Epithelial cell of proximal tubule (primary cell): ENCODE results near the gene CCSER2. TPM values are rescaled to one million over a fixed set of nuclear protein-coding genes. Genes with fewer than 3 reads are reported as not detected.

ENCODE experiments used
- DNase-seq: peaks from one replicate; pipeline ENCODE4 v3.0.0-alpha.2; 2011; ENCODE audit warnings: low read depth
- H3K4me3 ChIP-seq: 2 replicates; pipeline ENCODE4 v1.5.1; 2011; ENCODE audit warnings: low read depth, mild to moderate bottlenecking, low read length
- CTCF ChIP-seq: conservative IDR thresholded peaks from 2 replicates; pipeline ENCODE4 v1.5.1; 2012; ENCODE audit warnings: low read depth, mild to moderate bottlenecking, low read length
- total RNA-seq: library from RNA; depleted of rRNA; stranded (reverse); fragments of >200 nt; gene quantifications from 2 replicates; pipeline ENCODE4 v1.2.3, GENCODE V29; 2015

CCSER2 gene
- total RNA-seq, 1 donor from 2014 or later, result 8.8 TPM

- peak overlapping the region; percentile 59 for H3K4me3 ChIP-seq
- peak; percentile 81 for TF ChIP-seq CTCF
- no peak for DNase-seq
Observed at GRCh38 chr10:84540617-84541288, 212.4 kb downstream of the CCSER2 start.

- peak overlapping the region; percentile 59 for H3K4me3 ChIP-seq
- DNase-seq, result no peak
Observed at GRCh38 chr10:84541289-84541637, 212.9 kb downstream of the CCSER2 start.

GRCh38 chr10:84542522-84543490 lies 214.4 kb downstream of the CCSER2 start:
- H3K4me3 ChIP-seq, result no peak overlapping the region
- no peak for DNase-seq
- no peak for TF ChIP-seq CTCF

More at GRCh38 chr10:84541289-84541637, 212.9 kb downstream of the CCSER2 start:
- TF ChIP-seq CTCF, result peak; percentile 44

GRCh38 chr10:84543948-84544347 lies 215.6 kb downstream of the CCSER2 start:
- no peak overlapping the region for H3K4me3 ChIP-seq
- DNase-seq, result no peak
- no peak for TF ChIP-seq CTCF

GRCh38 chr10:84545651-84546050 lies 217.3 kb downstream of the CCSER2 start:
- TF ChIP-seq CTCF, result no peak
- H3K4me3 ChIP-seq, result no peak overlapping the region
- no peak for DNase-seq

- DNase-seq, result no peak
- TF ChIP-seq CTCF, result no peak
- no peak overlapping the region for H3K4me3 ChIP-seq
Observed at GRCh38 chr10:84546609-84547008, 218.2 kb downstream of the CCSER2 start.

GRCh38 chr10:84547616-84548015 lies 219.2 kb downstream of the CCSER2 start:
- no peak for TF ChIP-seq CTCF
- H3K4me3 ChIP-seq, result no peak overlapping the region
- DNase-seq, result no peak
